ENCODE data around the gene SYN1. TPM values are rescaled to one million over a fixed set of nuclear protein-coding genes. Genes with fewer than 3 reads are reported as not detected.

SYN1 gene
- total and polyA plus RNA-seq, 2 experiments from 2014 or later = 0.34 TPM; not detected in 1

GRCh38 chrX:47633689-47634590 lies 14.3 kb upstream of the SYN1 start:
- Histone ChIP-seq H3K79me2 (ENCODE audit: insufficient read depth) (no peaks in the 10 kb centered on the region), H3K9me2 (ENCODE audit: insufficient read depth) (no peaks in the 10 kb centered on the region), H2AFZ (no peak overlapping the region), H3K27me3 (replicated peaks; ENCODE audit: insufficient read depth) (no peaks in the 10 kb centered on the region), H3F3A (ENCODE audit: insufficient read depth) (0 out of 2 replicates have a peak, but pooled peaks cover 4% of the 10 kb centered on the region), H3K9ac (no peak overlapping the region), H3K4me3 (no peak overlapping the region), H3K4me1 (ENCODE audit: insufficient read depth) (no peaks in the 10 kb centered on the region), H4K20me1 (ENCODE audit: insufficient read depth) (no peaks in the 10 kb centered on the region), H3K9me3 (ENCODE audit: low read depth) (no peaks in the 10 kb centered on the region), H3K27ac (no peak overlapping the region), H3K4me2 (ENCODE audit: unreplicated experiment) (no peak overlapping the region), H3K36me3 (ENCODE audit: low read depth) (no peaks in the 10 kb centered on the region; the same call in 1 of the 2 replicates)
- in situ Hi-C loops (cut with MboI) = no loop called here
- TF ChIP-seq EZH2 (IDR thresholded peaks at IDR 0.05; ENCODE audit: insufficient read depth, poor library complexity, severe bottlenecking) (no peak), EZH2phosphoT487 (IDR thresholded peaks at IDR 0.05; ENCODE audit: insufficient read depth, low read depth) (no peak)
- no peak for DNase-seq
- 82 to 84% methylated on average over 14 of the region's 14 CpGs for WGBS, 2 experiments (ENCODE audit: low coverage in 1 of 2, low lambda C conversion rate in 2 of 2, missing lambda C conversion rate in 2 of 2)

GRCh38 chrX:47632666-47633065 lies 13.0 kb upstream of the SYN1 start:
- no peaks in the 10 kb centered on the region; the same call in 1 of the 2 replicates for H3K36me3 ChIP-seq (ENCODE audit: low read depth)
- 93 to 100% methylated on average over 4 of the region's 4 CpGs for WGBS, 2 experiments (ENCODE audit: low coverage in 1 of 2, low lambda C conversion rate in 2 of 2, missing lambda C conversion rate in 2 of 2)
- H3K4me3 ChIP-seq = no peak overlapping the region
- in situ Hi-C loops (cut with MboI) = no loop called here
- no peaks in the 10 kb centered on the region for H3K4me1 ChIP-seq (ENCODE audit: insufficient read depth)
- H3K9me2 ChIP-seq (ENCODE audit: insufficient read depth) = no peaks in the 10 kb centered on the region
- H2AFZ ChIP-seq = no peak overlapping the region
- no peak overlapping the region for H3K4me2 ChIP-seq (ENCODE audit: unreplicated experiment)
- no peak overlapping the region for H3K9ac ChIP-seq
- TF ChIP-seq EZH2 (IDR thresholded peaks at IDR 0.05; ENCODE audit: insufficient read depth, poor library complexity, severe bottlenecking) (no peak), EZH2phosphoT487 (IDR thresholded peaks at IDR 0.05; ENCODE audit: insufficient read depth, low read depth) (no peak)
- H3F3A ChIP-seq (ENCODE audit: insufficient read depth) = 0 out of 2 replicates have a peak, but pooled peaks cover 4% of the 10 kb centered on the region
- H3K79me2 ChIP-seq (ENCODE audit: insufficient read depth) = no peaks in the 10 kb centered on the region
- H3K9me3 ChIP-seq (ENCODE audit: low read depth) = no peaks in the 10 kb centered on the region
- H4K20me1 ChIP-seq (ENCODE audit: insufficient read depth) = no peaks in the 10 kb centered on the region
- H3K27ac ChIP-seq = no peak overlapping the region
- no peaks in the 10 kb centered on the region for H3K27me3 ChIP-seq (replicated peaks; ENCODE audit: insufficient read depth)
- no peak for DNase-seq

DNA sequence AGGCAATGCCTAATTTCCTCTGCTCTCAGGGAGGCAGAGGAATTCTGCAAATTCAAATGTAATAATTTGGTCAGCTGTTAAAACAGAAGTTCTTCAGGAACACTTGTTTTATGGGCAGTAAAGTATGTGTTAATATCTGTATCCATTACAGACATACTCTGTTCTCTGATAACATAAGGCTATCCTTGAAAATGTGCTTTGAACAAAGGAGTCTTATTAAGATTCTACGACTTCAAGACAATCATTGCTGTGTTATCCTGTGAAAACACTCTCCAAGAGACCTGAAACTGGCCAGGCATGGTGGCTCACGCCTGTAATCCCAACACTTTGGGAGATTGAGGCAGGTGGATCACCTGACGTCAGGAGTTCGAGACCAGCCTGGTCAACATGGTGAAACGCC lies 12.0 kb upstream of the SYN1 start:
- no peak overlapping the region for H3K27ac ChIP-seq
- no peaks in the 10 kb centered on the region for H3K9me2 ChIP-seq (ENCODE audit: insufficient read depth)
- no peak for DNase-seq
- no peak for TF ChIP-seq EZH2phosphoT487 (IDR thresholded peaks at IDR 0.05; ENCODE audit: insufficient read depth, low read depth)
- 0 out of 2 replicates have a peak, but pooled peaks cover 4% of the 10 kb centered on the region for H3F3A ChIP-seq (ENCODE audit: insufficient read depth)
- in situ Hi-C loops (cut with MboI) = no loop called here
- H2AFZ ChIP-seq = no peak overlapping the region
- no peaks in the 10 kb centered on the region for H3K79me2 ChIP-seq (ENCODE audit: insufficient read depth)
- no peaks in the 10 kb centered on the region; the same call in 1 of the 2 replicates for H3K36me3 ChIP-seq (ENCODE audit: low read depth)
- no peak overlapping the region for H3K4me3 ChIP-seq
- no peaks in the 10 kb centered on the region for H3K27me3 ChIP-seq (replicated peaks; ENCODE audit: insufficient read depth)
- H3K4me2 ChIP-seq (ENCODE audit: unreplicated experiment) = no peak overlapping the region
- WGBS, 2 experiments (ENCODE audit: low coverage in 1 of 2, low lambda C conversion rate in 2 of 2, missing lambda C conversion rate in 2 of 2) = 75 to 76% methylated on average over 5 of the region's 5 CpGs
- no peaks in the 10 kb centered on the region for H4K20me1 ChIP-seq (ENCODE audit: insufficient read depth)
- H3K4me1 ChIP-seq (ENCODE audit: insufficient read depth) = no peaks in the 10 kb centered on the region
- no peak overlapping the region for H3K9ac ChIP-seq
- no peaks in the 10 kb centered on the region for H3K9me3 ChIP-seq (ENCODE audit: low read depth)

- no peaks in the 10 kb centered on the region for H3K9me3 ChIP-seq (ENCODE audit: low read depth)
- H3F3A ChIP-seq (ENCODE audit: insufficient read depth) = 0 out of 2 replicates have a peak, but pooled peaks cover 4% of the 10 kb centered on the region
- H3K9ac ChIP-seq = no peak within 1 kb of the TSS
- H3K27ac ChIP-seq = no peak within 1 kb of the TSS
- in situ Hi-C loops (cut with MboI) = no loop called here
- no peaks in the 10 kb centered on the region for H3K9me2 ChIP-seq (ENCODE audit: insufficient read depth)
- H3K36me3 ChIP-seq (ENCODE audit: low read depth) = no peaks in the 10 kb centered on the region
- no peaks in the 10 kb centered on the region for H3K4me1 ChIP-seq (ENCODE audit: insufficient read depth)
- no peak for TF ChIP-seq EZH2phosphoT487 (IDR thresholded peaks at IDR 0.05; ENCODE audit: insufficient read depth, low read depth)
- no peak for TF ChIP-seq EZH2 (IDR thresholded peaks at IDR 0.05; ENCODE audit: insufficient read depth, poor library complexity, severe bottlenecking)
- H3K27me3 ChIP-seq (replicated peaks; ENCODE audit: insufficient read depth) = no peaks in the 10 kb centered on the region
- no peaks in the 10 kb centered on the region for H4K20me1 ChIP-seq (ENCODE audit: insufficient read depth)
- DNase-seq = no peak
- 35 to 71% methylated on average over 7 to 12 of the region's 14 CpGs for WGBS, 2 experiments (ENCODE audit: low coverage in 1 of 2, low lambda C conversion rate in 2 of 2, missing lambda C conversion rate in 2 of 2)
- no peaks in the 10 kb centered on the region for H3K79me2 ChIP-seq (ENCODE audit: insufficient read depth)
- H3K4me3 ChIP-seq = no peak within 1 kb of the TSS
- H3K4me2 ChIP-seq (ENCODE audit: unreplicated experiment) = no peak within 1 kb of the TSS
- no peak within 1 kb of the TSS for H2AFZ ChIP-seq
Measured at GRCh38 chrX:47629419-47630200, 10.0 kb upstream of the SYN1 start, which contains the start of gene CFP. Gene CFP (minus strand): TSS chrX:47629930. CDS start chrX:47629844, 86 bp downstream.

All from GM23248 (cell line).